GM19468 (cell line): ENCODE results near the gene TXNRD2.
"Not testable (repeated sequence)": the region's sequence is repeated elsewhere in the genome, so short reads cannot be mapped to it uniquely, and the experiment has no call there.

Experiments
- ATAC-seq: cut with Tn5 transposase; IDR thresholded peaks from one replicate; pipeline ENCODE4 v1.9.1; 2021; ENCODE audit warnings: mild to moderate bottlenecking, moderate library complexity, moderate number of reproducible peaks; ENCODE audit not compliant: unreplicated experiment; ENCODE audit errors: extremely low read depth

TXNRD2 gene

GRCh38 chr22:19958083-19959042, 16.7 kb upstream of the TXNRD2 start:
- no peak for ATAC-seq

- ATAC-seq = no peak
Observed at GRCh38 chr22:19957445-19957844, 15.8 kb upstream of the TXNRD2 start.

DNA sequence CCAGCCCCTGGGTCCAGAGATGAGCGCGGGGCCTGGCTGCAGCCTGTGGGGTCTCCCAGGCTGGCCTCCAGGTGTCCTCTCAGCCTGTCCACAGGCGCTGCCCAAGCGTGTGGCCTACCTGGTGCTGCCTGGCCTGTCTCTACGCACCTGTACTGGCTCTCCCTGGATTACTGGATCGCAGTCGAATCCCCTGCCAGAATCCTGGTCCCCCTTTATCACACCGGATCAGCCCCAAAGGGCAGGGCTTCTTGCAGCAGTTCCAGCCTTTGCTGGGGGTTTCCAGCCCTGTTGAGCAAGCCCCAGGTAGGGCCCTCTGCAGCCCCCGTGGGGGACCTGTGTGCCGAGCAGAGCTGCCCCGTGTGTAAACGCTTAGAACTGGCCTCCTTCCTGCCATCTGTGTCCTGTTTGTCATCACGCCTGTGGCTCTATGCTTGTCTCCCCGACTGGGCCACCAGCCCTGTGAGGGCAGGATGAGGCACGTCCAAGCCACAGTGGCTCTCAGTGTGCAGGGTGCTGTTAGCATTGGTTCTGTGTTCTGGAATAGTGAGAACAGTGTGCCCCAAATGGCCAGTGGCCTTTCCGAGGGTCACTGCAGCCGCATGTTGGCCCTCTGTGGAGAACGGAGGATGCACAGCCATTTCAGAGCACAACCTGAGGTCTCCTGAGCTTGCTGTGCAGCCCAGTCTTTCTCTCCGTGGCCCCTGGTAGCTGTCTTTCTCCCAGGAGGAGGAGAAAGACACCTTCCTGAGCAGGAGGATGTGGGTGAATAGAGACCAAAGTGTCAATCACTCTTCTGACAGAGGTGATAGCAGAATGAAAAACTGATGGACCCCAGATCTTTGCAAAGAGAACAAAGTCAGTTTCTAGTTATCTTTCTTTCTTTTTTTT, 13.9 kb upstream of the TXNRD2 start:
- no peak for ATAC-seq

DNA sequence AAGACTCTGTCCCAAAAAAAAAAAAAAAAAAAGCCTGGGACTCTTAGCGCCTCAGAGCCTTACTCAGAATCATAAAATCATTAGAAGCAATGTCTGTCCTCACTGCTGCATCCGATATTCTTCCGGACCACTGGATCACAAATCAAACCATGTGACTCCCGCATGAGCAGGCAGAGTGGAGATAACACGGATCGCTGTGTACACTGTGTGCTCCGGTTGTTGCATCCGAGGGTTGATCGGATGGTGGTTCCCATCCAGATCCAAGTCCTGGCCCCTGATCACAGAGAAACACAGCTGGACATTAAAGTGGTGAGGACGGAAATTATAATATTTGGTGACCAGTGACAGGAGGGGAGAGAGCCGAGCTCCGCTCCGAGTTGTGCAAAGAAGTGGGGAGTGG, 9.7 kb upstream of the TXNRD2 start:
- ATAC-seq = no peak

DNA sequence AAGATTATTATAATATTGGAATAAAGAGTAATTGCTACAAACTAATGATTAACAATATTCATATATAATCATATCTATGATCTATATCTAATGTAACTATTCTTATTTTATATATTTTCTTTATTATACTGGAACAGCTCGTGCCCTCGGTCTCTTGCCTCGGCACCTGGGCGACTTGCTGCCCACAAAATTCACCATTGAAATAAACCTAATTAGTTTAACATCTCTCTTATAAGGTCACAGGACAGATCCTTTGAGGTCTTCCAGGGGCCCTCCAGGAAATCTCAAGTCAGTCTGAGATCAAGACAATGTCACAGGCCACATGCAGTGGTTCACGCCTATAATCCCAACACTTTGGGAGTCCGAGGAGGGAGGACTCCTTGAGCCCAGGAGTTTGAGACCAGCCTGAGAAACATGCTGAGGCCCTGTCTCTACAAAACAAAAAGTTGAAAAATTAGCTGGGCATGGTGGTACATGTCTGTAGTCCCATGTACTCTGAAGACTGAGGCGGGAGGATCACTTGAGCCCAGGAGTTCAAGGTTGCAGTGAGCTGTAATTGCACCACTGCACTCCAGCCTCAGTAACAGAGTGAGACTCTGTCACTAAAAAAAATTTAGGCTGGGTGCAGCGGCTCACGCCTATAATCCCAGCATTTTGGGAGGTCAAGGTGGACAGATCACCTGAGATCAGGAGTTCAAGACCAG, 6.6 kb upstream of the TXNRD2 start:
- ATAC-seq = no peak

GRCh38 chr22:19943082-19944026, 1.7 kb upstream of the TXNRD2 start:
- ATAC-seq = no peak

GRCh38 chr22:19942157-19943081, 801 bp upstream of the TXNRD2 start:
- no peak for ATAC-seq

DNA sequence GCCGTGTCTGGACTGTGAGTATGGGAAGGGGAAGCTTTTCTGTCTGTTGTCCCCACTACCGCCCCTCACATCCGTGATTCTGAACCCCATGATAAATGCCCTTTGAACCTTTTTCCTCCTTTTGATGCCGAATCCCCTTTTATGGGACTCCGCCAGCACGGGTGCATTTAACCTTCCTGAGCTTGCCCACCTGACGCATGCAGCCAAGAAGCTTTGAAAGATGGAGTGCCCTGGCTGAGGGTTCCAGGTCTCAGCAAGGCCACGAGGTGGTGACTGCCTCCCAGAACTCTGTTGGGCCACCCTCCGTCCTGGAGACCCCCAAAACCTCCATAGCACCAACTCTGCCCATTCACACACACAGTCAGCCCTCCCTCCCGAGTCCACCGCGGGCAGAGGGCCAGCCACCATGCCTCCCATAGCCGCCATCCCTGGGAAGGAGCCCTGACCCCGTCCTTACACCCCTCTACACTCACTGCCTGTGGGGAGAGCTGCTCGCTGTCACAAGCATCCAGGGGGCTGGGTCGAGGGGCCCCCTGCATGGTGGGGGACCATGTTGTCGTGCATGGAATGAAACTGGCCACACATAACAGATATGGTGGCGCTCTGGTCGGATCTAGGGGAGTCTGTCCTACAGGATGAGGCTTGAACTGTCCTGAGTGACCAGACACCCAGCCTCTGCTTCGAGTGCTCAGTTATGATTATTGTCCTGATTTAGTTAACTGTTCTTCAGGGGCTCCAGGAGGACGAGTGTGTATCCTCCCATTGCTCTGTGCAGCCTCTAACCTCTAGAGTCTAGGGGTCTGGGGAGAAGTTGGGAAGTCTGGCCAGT, 868 bp downstream of the TXNRD2 start:
- ATAC-seq = no peak

- no peak for ATAC-seq
Observed at GRCh38 chr22:19937616-19938473, 3.8 kb downstream of the TXNRD2 start.

DNA sequence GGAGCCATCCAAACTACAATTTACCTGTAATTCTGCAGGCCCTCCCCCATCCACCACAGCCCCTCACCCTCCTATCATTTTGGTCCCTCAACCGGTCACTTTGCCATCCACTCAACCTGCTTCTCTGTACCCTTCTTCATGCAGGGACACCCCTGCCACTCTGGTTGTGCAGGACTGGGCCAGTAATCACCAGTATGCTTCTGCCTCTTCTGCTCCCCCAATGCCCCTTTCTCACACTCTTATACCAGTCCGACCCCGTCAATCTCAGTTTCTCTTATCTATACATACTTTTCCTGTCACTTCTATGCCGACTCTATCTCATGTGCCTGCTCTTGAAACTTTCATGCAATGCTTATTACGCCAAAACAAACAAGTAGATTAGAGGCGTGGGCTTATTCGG, 5.1 kb downstream of the TXNRD2 start:
- no peak for ATAC-seq

GRCh38 chr22:19935123-19935718, 6.4 kb downstream of the TXNRD2 start:
- not testable (repeated sequence) for ATAC-seq

GRCh38 chr22:19933341-19934241, 8.0 kb downstream of the TXNRD2 start:
- ATAC-seq = no peak

DNA sequence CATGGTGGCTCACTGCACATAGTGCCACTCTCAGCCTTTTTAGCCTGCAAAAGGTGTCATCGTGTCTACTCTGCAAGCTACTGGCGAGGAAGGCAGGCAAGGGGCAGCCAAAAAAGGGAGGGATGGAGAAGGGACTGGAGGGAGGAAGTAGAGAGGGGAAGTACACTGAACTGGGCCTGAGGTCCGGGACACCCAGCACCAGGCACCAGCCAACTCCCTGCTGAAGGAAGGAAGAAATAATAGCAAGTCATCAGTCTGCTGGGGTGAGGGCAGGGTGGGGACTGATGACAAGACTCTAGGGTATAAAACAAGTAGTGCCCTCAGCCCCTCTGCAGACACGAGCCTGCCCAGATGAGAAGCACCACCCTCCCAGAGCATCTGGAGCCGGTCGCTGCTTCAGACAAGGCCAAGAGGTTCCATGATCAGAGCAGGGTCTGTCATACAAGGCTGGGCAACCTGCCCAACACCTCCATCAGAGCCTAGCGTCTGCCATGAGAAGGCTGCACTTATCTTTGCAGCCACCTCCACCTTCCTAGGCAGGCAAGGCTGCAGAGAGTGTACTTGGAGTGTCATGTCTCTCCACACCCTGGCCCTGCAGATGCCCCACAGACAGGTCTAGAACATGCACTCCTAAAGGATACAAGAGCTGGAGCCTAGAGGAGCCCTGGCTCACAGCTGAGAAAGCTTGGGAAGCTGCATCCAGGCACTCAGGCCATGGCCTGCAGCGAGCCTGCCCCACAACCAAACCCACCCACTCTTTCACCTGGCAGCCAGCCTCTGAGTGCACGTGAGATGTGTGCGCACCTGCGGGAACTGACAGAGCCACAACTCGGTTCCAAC, 9.0 kb downstream of the TXNRD2 start:
- no peak for ATAC-seq

- no peak for ATAC-seq
Observed at GRCh38 chr22:19931514-19931913, 10.1 kb downstream of the TXNRD2 start.
